Duodenal mucosa (tissue), 2 donors: ENCODE measurements around the gene NNAT.
A peak's percentile ranks its signal among the peaks of the same experiment; 100 is the strongest.

Experiments used
- H3K27ac ChIP-seq: one replicate; pipeline ENCODE4 v1.7.0; 2013; ENCODE audit warnings: low read depth, low read length
- H3K27me3 ChIP-seq, 2 donors: one replicate each; pipeline ENCODE4 v1.7.0; 2013; ENCODE audit warnings: low read length in 2 of 2, control low read depth in 1 of 2; ENCODE audit not compliant: insufficient read depth in 2 of 2, control insufficient read depth in 1 of 2
- H3K36me3 ChIP-seq, 2 donors: one replicate each; pipeline ENCODE4 v1.7.0; 2013; ENCODE audit warnings: low read length in 2 of 2, control low read depth in 1 of 2; ENCODE audit not compliant: insufficient read depth in 2 of 2, control insufficient read depth in 1 of 2
- H3K4me1 ChIP-seq, 2 donors: one replicate each; pipeline ENCODE4 v1.7.0; 2013; ENCODE audit warnings: low read length in 2 of 2, control low read depth in 1 of 2; ENCODE audit not compliant: insufficient read depth in 2 of 2, control insufficient read depth in 1 of 2
- H3K4me3 ChIP-seq, 2 donors: one replicate each; pipeline ENCODE4 v1.7.0; 2013; ENCODE audit warnings: low read length in 2 of 2, low read depth in 1 of 2
- H3K9ac ChIP-seq, 2 donors: one replicate each; pipeline ENCODE4 v1.7.0; 2013; ENCODE audit warnings: low read length in 2 of 2, low read depth in 1 of 2
- H3K9me3 ChIP-seq, 2 donors: one replicate each; pipeline ENCODE4 v1.7.0; 2013; ENCODE audit warnings: low read length in 2 of 2, control low read depth in 1 of 2; ENCODE audit not compliant: control insufficient read depth in 1 of 2

NNAT gene

DNA sequence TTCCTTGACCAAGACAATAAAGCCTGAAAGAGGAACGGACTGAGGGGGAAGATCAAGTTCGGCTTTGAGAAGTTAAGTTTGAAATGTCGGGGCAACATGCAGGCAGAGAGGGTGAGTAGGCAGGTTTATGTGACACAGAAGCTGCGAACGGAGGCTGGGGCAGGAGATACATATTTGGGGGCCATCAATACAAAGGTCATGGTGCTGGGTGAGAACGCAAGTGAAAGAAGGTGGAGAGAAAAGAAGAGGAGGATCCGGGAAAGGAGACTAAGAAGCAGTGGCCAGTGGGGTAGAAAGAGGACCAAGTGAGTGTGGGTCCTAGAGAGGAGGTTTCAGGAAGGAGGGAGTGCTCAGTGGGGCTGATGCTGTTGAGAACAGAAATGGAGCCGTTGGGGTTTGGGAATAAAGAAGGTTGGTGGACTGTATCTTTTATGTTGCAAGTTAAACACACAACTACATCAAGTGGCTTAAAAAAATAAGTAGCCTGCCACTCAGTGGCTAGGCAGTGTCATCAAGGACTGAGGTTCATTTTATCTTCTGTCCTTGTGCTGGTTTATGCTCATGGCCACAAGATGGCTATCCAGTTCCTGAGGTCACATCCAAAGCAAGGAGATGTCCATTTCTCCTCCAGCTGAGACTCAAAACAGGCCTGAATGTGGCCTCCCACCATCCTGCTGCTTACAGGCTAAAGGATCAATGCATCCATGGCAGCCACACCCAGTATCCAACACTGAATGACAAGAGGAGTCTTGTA, 8.3 kb downstream of the NNAT start:
- H3K4me3 ChIP-seq, result no peak overlapping the region
- H3K9ac ChIP-seq, result no peak overlapping the region
- H3K9me3 ChIP-seq, result no peaks in the 10 kb centered on the region
- peaks cover 33 to 34% of the 10 kb centered on the region in 2 donors for H3K4me1 ChIP-seq
- no peaks in the 10 kb centered on the region for H3K27me3 ChIP-seq
- H3K27ac ChIP-seq, result no peak overlapping the region
- H3K36me3 ChIP-seq, result no peaks in the 10 kb centered on the region

- H3K4me1 ChIP-seq, result peaks cover 31 to 32% of the 10 kb centered on the region in 2 donors
- H3K27ac ChIP-seq, result no peak overlapping the region
- no peaks in the 10 kb centered on the region for H3K36me3 ChIP-seq
- no peak overlapping the region for H3K4me3 ChIP-seq
- H3K27me3 ChIP-seq, result no peaks in the 10 kb centered on the region
- no peaks in the 10 kb centered on the region for H3K9me3 ChIP-seq
- no peak overlapping the region for H3K9ac ChIP-seq
Observed at GRCh38 chr20:37529968-37530600, 9.0 kb downstream of the NNAT start.

DNA sequence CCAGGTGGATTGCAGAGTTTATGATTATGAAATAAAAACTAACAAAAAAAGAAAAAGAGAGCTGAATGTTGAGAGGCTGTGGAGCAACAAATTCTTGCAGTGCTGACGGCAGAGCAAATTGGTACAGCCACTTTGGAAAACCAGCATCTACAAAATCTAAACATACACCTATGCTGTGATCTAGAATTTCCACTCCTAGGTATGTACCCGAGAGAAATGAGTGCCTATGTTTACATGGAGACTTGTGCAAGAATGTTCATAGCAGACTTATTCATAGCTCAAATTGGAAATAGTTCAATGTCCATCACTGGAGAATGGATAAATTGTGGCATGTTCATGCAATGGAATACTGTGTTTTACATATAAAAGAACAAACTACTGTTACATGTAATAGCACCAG, 9.6 kb downstream of the NNAT start:
- Histone ChIP-seq H3K27ac (no peak overlapping the region), H3K9ac (no peak overlapping the region), H3K9me3 (no peaks in the 10 kb centered on the region), H3K4me1 (peaks cover 30 to 31% of the 10 kb centered on the region in 2 donors), H3K4me3 (no peak overlapping the region), H3K27me3 (no peaks in the 10 kb centered on the region), H3K36me3 (no peaks in the 10 kb centered on the region)

GRCh38 chr20:37531856-37532255, 10.8 kb downstream of the NNAT start:
- Histone ChIP-seq H3K27me3 (no peaks in the 10 kb centered on the region), H3K9me3 (no peaks in the 10 kb centered on the region), H3K4me1 (peaks cover 26 to 34% of the 10 kb centered on the region in 2 donors), H3K27ac (no peak overlapping the region), H3K36me3 (no peaks in the 10 kb centered on the region), H3K4me3 (no peak overlapping the region), H3K9ac (no peak overlapping the region)

- H3K36me3 ChIP-seq, result no peaks in the 10 kb centered on the region
- no peak overlapping the region for H3K4me3 ChIP-seq
Observed at GRCh38 chr20:37533154-37533715, 12.2 kb downstream of the NNAT start.

DNA sequence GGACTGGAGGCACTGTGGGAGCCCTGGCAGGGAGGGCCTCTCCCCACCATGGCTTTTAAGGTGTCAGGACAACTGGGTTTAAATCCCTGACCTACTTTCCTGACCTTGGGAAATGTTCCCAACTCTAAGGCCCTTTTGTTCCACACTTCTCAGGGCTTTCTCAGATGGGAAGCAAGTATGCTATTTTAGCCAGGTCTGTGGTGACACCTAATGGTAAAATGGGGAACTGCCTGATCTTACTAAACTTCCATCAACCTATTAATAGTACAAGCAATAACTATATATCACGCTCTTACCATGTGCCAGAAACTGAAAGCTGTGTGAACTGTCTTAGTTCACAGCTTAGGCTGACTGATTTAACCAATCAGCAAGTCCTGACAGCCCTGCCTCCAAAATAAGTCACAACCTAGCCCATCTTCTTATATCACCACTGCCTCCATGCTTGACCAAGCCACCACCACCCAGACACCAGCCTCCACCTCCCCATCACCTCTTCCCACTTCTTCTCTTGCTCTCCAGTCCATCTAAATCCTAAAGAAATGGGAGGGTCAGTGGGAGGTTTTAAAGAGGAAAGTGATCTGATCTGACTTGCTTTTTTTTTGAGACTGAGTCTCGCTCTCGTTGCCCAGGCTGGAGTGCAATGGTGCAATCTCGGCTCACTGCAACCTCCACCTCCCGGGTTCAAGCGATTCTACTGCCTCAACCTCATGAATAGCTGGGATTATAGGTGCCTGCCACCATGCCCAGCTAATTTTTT, 13.5 kb downstream of the NNAT start:
- no peaks in the 10 kb centered on the region for H3K9me3 ChIP-seq
- H3K4me1 ChIP-seq, result peaks cover 24 to 38% of the 10 kb centered on the region in 2 donors
- H3K27me3 ChIP-seq, result no peaks in the 10 kb centered on the region
- no peak overlapping the region for H3K27ac ChIP-seq
- H3K9ac ChIP-seq, result peak overlapping the region in 1 of 2 donors; percentile 44
- H3K4me3 ChIP-seq, result no peak overlapping the region
- H3K36me3 ChIP-seq, result no peaks in the 10 kb centered on the region

More at GRCh38 chr20:37533154-37533715, 12.2 kb downstream of the NNAT start:
- Histone ChIP-seq H3K9me3 (no peaks in the 10 kb centered on the region), H3K9ac (no peak overlapping the region), H3K27me3 (no peaks in the 10 kb centered on the region), H3K4me1 (peaks cover 31 to 38% of the 10 kb centered on the region in 2 donors), H3K27ac (no peak overlapping the region)

DNA sequence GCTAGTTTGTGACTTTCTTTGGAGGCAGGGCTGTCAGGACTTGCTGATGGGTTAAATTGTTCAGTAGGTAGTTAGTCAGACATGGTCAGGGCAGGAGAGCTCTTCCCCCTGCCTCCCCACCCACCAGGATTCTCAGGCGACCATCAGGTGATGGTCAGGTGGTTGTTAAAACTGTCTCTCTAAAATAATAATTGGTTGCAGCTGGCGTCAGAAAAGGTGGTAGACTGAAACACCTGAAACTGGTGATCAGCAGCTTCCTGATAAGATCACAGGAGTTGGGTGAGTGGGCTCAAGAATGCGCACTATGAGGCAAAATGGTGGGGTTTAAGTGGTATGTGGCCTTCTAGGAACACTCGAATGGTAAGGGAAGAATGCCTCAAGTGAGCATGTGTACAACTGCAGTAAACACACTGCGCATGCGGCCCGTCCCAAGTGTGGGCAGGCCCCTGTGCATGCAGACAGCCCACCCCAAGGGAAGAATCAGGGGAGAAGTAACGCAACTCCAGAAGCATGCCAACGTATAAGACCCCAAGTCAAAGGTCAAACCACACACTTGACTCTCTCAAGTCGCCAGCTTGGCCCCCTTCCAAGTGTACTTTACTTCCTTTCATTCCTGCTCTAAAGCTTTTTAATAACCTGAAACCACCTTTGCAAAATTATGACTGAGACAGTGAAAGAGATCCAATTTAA, 14.5 kb downstream of the NNAT start:
- Histone ChIP-seq H3K9me3 (no peaks in the 10 kb centered on the region), H3K9ac (no peak overlapping the region), H3K4me1 (peaks cover 24 to 44% of the 10 kb centered on the region in 2 donors), H3K27ac (no peak overlapping the region), H3K36me3 (no peaks in the 10 kb centered on the region), H3K27me3 (no peaks in the 10 kb centered on the region), H3K4me3 (peak overlapping the region in 1 of 2 donors; percentile 40)

DNA sequence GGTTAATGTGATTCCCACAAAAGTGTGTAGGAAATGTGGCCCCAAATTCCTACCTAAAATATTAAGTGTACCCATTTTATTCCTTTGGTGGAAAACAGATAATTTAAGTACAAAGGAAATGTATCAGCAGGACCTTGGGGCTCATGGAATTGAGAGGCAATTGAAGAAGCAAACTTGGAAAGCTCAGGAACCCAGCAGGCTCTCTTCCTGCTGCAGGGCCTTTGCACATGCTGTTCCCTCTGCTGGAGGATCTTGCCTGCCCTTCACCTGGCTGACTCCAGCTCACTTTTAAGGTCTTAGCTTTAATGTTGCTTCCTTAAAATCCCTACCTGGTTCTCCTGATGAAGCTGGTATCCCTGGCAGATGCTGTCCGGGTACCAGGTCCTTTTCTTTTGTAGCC, 16.5 kb downstream of the NNAT start:
- H3K27ac ChIP-seq, result no peak overlapping the region
- H3K27me3 ChIP-seq, result no peaks in the 10 kb centered on the region
- H3K9ac ChIP-seq, result no peak overlapping the region
- no peak overlapping the region for H3K4me3 ChIP-seq
- no peaks in the 10 kb centered on the region for H3K36me3 ChIP-seq
- no peaks in the 10 kb centered on the region for H3K9me3 ChIP-seq
- peaks cover 29 to 44% of the 10 kb centered on the region in 2 donors for H3K4me1 ChIP-seq

DNA sequence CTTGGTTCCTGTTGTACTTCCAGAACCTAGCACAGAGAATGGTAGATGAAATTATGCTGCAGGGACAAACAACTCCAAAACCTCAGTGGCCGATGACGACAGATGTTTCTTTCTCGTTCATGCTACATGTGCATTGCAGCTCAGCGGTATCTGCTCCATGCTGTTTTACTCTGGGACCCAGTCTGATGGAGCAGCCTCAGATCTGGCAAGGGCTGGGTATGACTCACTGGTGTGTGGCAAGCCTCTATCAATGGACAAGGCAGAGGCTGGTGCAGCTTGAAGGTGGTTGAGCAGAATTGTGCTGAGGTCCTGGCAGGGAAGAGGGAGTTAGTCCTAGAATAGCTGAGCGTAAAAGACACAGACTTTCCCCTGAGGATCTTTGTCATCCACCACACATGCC, 17.0 kb downstream of the NNAT start:
- no peaks in the 10 kb centered on the region for H3K36me3 ChIP-seq
- H3K9ac ChIP-seq, result no peak overlapping the region
- peaks cover 30 to 44% of the 10 kb centered on the region in 2 donors for H3K4me1 ChIP-seq
- H3K9me3 ChIP-seq, result no peaks in the 10 kb centered on the region
- no peaks in the 10 kb centered on the region for H3K27me3 ChIP-seq
- H3K4me3 ChIP-seq, result no peak overlapping the region
- H3K27ac ChIP-seq, result no peak overlapping the region
